ENCODE measurements around the gene ARPC4. TPM values are rescaled to one million over a fixed set of nuclear protein-coding genes. Genes with fewer than 3 reads are reported as not detected.
A peak's percentile ranks its signal among the peaks of the same experiment; 100 is the strongest.

Gene ARPC4
- polyA plus RNA-seq, 1 donor: 166 TPM

DNA sequence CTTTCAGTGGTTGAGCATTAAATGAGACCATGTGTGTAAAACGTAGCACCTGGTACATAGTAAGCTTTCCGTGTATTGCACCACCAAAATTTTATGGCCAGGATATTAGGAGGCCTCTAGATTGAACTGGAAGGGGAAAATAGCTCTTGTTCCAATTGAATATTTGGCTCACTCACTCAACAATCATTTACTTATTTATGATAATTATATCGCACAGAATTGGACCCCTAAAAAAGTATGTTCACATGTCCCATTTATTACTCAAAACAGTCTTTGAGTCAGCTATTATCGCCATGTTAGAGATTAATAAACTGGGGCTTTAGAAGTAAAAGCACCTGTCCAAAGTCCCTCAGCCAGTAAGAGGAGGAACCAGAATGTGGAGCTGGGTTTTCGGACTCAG lies 12.1 kb downstream of the ARPC4 start:
- Histone ChIP-seq H3K4me1 (ENCODE audit: control insufficient read depth, insufficient read depth, low read length) (peaks cover 25% of the 10 kb centered on the region), H3K9me3 (ENCODE audit: control insufficient read depth, low read depth, low read length) (no peaks in the 10 kb centered on the region), H3K4me3 (ENCODE audit: low read length) (no peak overlapping the region), H3K36me3 (ENCODE audit: control insufficient read depth, insufficient read depth, low read length) (peaks cover 67% of the 10 kb centered on the region), H3K27me3 (ENCODE audit: control insufficient read depth, insufficient read depth, low read length) (no peaks in the 10 kb centered on the region), H3K27ac (ENCODE audit: low read length) (peak overlapping the region; percentile 8)
- 33% methylated on average over 1 of the region's 5 CpGs for WGBS (ENCODE audit: insufficient coverage, low lambda C conversion rate)
- peak; percentile 59 to 83 for DNase-seq

DNA sequence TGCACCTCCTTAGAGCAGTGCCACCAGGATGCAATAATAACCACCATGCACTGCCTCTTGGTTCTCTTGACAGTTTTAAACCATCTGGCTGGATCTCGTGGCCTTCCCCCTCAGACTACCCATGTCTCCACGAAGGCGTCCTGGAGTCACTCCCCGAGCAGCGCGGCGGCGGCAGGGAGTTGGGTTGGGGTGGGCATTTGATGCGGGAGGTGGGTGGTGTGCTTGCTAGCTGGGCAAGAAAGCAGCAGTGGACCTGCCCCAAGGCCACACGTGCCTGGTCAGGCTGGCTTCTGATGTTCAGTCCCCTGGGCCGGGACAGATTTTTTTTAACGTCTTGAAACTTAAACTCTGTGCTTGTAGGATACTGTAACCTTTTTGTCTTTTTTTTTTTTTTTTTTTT lies 13.3 kb downstream of the ARPC4 start:
- WGBS (ENCODE audit: insufficient coverage, low lambda C conversion rate): no CpG with 5 or more reads among the region's 12 CpGs
- Histone ChIP-seq H3K27me3 (ENCODE audit: control insufficient read depth, insufficient read depth, low read length) (no peaks in the 10 kb centered on the region), H3K4me1 (ENCODE audit: control insufficient read depth, insufficient read depth, low read length) (peaks cover 28% of the 10 kb centered on the region), H3K9me3 (ENCODE audit: control insufficient read depth, low read depth, low read length) (no peaks in the 10 kb centered on the region), H3K4me3 (ENCODE audit: low read length) (no peak overlapping the region), H3K36me3 (ENCODE audit: control insufficient read depth, insufficient read depth, low read length) (peaks cover 57% of the 10 kb centered on the region), H3K27ac (ENCODE audit: low read length) (no peak overlapping the region)
- no peak for DNase-seq

DNA sequence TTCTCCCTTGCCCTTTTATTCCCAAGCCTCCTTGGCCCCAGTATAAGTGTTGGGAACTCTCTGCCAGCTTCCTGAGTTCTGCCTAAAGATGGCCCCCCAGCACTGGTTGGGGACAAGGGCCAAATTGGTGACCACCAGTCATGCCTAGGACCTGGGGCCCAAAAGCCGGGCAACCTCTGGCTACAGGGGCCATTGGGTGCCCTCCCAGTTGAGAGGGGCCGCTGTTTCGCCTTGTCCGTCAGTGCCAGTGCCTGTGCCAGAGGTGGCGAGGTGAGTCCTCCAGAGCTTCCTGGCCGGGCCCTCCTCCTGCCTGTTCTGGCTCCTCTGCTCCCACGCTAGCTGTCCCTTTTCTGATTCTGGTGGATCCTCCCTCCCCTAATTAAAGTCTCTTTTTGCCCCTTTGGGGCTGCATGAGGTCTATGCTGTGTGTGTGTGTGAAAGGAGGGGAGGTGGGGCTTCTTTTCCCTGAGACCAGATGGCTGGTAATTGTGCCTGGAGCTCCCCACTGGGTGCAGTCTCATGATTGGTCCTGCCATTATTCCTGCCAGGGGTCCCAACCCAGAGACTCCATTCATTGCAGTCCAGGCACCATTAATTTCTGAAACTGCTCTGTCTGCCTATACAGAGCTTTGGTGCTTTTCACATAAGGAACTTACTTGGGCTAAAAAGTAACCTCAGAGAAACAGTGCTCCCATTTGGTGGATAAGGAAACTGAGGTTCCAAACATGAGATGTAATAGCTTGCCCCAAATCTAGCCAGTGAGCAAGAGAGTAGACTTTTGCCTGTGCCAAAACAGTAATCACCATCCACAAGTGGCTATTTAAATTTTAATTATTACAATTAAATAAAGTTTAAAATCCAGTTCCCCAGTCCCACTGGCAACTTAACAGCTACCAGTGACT lies 14.1 kb downstream of the ARPC4 start:
- WGBS (ENCODE audit: insufficient coverage, low lambda C conversion rate): no CpG with 5 or more reads among the region's 7 CpGs
- no peak for DNase-seq
- peaks cover 28% of the 10 kb centered on the region for H3K4me1 ChIP-seq (ENCODE audit: control insufficient read depth, insufficient read depth, low read length)
- no peak overlapping the region for H3K4me3 ChIP-seq (ENCODE audit: low read length)
- no peak overlapping the region for H3K27ac ChIP-seq (ENCODE audit: low read length)
- H3K27me3 ChIP-seq (ENCODE audit: control insufficient read depth, insufficient read depth, low read length): no peaks in the 10 kb centered on the region
- peaks cover 50% of the 10 kb centered on the region for H3K36me3 ChIP-seq (ENCODE audit: control insufficient read depth, insufficient read depth, low read length)
- H3K9me3 ChIP-seq (ENCODE audit: control insufficient read depth, low read depth, low read length): no peaks in the 10 kb centered on the region

DNA sequence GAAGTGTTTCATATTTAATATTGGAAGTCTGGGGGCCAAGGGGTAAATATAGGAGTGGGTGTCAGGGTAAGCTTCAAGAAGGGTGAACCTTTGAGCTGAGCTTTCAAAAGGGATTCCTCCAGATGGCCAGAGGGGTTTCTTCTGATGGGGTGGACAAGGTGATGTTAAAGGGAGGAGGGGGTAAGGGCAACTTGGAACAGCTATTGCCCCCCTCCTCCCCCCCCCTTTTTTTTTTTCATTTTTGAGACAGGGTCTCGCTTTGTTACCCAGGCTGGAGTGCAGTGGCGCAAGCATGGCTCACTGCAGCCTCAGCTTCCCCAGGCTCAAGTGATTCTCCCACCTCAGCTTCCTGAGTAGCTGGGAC lies 15.1 kb downstream of the ARPC4 start:
- WGBS (ENCODE audit: insufficient coverage, low lambda C conversion rate): no CpG with 5 or more reads among the region's 2 CpGs
- Histone ChIP-seq H3K4me3 (ENCODE audit: low read length) (no peak overlapping the region), H3K4me1 (ENCODE audit: control insufficient read depth, insufficient read depth, low read length) (peaks cover 28% of the 10 kb centered on the region), H3K27me3 (ENCODE audit: control insufficient read depth, insufficient read depth, low read length) (no peaks in the 10 kb centered on the region), H3K36me3 (ENCODE audit: control insufficient read depth, insufficient read depth, low read length) (peaks cover 50% of the 10 kb centered on the region), H3K9me3 (ENCODE audit: control insufficient read depth, low read depth, low read length) (no peaks in the 10 kb centered on the region), H3K27ac (ENCODE audit: low read length) (no peak overlapping the region)
- no peak for DNase-seq

DNA sequence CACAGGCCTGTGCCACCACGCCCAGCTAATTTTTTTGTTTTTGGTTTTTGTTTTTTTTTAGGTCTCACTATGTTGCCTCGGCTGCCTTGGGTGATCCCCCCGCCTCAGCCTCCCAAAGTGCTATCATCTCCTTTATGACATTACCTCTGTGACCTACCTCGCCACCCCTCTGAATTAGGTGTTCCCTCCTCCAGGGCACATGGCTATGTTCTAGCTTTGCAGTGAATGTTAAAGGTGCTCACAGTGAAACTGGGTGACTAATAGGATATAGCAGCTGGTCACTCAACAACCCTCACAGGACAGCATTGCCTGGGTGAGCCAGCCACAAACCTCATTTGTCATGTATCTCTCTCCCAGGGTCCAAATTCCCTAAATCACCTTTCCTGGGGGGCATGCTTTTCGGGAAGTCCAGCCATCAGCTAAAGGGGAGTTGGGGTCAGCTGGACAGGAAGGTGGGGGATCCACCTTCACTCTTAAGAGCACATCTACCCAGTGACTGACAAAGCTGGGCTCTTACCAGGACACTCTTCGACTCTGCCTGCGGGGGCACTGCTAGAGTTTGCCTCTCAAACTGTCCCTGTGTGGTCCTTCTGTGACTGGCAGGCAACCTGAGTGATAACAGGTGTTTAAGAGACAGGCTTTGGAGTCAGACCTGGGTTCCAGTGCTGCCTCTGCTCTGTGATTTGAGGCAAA lies 15.6 kb downstream of the ARPC4 start:
- Histone ChIP-seq H3K9me3 (ENCODE audit: control insufficient read depth, low read depth, low read length) (no peaks in the 10 kb centered on the region), H3K27ac (ENCODE audit: low read length) (peak overlapping the region; percentile 92), H3K27me3 (ENCODE audit: control insufficient read depth, insufficient read depth, low read length) (no peaks in the 10 kb centered on the region), H3K4me3 (ENCODE audit: low read length) (no peak overlapping the region), H3K36me3 (ENCODE audit: control insufficient read depth, insufficient read depth, low read length) (peaks cover 48% of the 10 kb centered on the region), H3K4me1 (ENCODE audit: control insufficient read depth, insufficient read depth, low read length) (peaks cover 28% of the 10 kb centered on the region)
- DNase-seq: peak in 1 of 2 donors; percentile 18
- WGBS (ENCODE audit: insufficient coverage, low lambda C conversion rate): 100% methylated on average over 1 of the region's 7 CpGs

DNA sequence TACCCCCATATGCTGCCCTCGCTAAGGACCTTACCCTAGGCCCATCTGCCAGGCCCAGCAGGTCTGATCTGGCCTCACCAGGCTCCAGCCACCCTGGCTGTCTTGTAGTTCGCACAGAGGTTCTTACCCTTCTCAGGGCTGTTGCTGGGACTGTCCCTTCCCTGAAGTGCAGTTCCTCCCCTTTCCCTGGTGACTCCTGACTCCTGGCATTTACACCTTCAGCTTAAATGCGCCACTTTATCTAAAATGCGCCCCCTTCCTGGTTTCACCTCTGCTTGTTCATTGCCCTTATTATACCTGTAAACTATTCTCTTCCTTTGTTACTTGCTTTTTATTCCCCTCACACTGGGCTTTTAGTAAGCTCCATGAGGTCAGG lies 16.3 kb downstream of the ARPC4 start:
- peak in 1 of 2 donors; percentile 7 for DNase-seq
- Histone ChIP-seq H3K27me3 (ENCODE audit: control insufficient read depth, insufficient read depth, low read length) (no peaks in the 10 kb centered on the region), H3K4me3 (ENCODE audit: low read length) (peak overlapping the region; percentile 59), H3K27ac (ENCODE audit: low read length) (peak overlapping the region; percentile 92), H3K4me1 (ENCODE audit: control insufficient read depth, insufficient read depth, low read length) (peaks cover 28% of the 10 kb centered on the region), H3K36me3 (ENCODE audit: control insufficient read depth, insufficient read depth, low read length) (peaks cover 41% of the 10 kb centered on the region), H3K9me3 (ENCODE audit: control insufficient read depth, low read depth, low read length) (no peaks in the 10 kb centered on the region)
- WGBS (ENCODE audit: insufficient coverage, low lambda C conversion rate): 42% methylated on average over 2 of the region's 4 CpGs

DNA sequence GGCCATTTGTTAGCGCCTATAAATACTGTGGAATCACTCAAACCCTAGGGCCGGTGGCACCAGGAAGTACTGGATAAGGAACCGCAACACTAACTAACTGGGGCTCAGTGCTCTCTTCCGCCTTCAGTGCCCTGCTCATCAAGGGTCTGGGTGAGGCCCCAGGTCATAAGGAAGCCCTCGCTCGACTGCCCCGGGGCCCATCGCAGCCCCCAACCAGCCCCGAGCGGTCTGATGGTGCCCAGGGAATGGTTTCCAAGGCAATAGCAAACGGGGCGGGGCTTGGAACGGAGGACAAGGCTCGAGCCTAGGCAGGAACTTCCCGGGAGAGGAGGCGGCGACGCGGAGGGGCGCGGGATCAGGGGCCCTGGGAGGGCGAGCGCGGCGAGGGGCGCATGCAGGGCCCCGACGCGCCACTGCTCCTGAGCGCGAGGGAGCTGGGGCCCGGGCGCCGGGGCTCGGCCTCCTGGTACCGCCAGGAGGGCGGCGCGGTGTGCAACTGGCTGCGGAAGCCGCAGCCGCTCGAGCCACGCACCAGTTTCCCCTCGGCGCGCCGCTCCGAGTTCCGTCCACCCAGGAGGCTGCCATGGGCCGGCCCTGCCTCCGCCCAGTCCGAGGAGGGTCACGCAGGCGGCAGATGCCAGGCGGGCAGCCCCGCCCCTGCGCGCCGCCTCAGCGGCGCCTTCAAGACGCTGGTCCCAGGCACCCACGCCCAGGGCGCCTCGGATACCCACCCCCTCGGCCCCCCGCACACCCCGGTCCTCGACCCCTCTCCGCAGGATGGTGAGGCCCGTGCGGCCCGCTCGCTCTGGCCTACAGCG lies 16.9 kb downstream of the ARPC4 start, which contains the start of gene TTLL3:
TTLL3 (plus strand) TSS at position 648 of the 818 bp plus-strand sequence. CDS start 400 bp downstream, outside the sequence.
- Histone ChIP-seq H3K27ac (ENCODE audit: low read length) (peak within 1 kb of the TSS; percentile 92), H3K9me3 (ENCODE audit: control insufficient read depth, low read depth, low read length) (no peaks in the 10 kb centered on the region), H3K4me3 (ENCODE audit: low read length) (peak within 1 kb of the TSS; percentile 59), H3K36me3 (ENCODE audit: control insufficient read depth, insufficient read depth, low read length) (peaks cover 35% of the 10 kb centered on the region), H3K4me1 (ENCODE audit: control insufficient read depth, insufficient read depth, low read length) (peaks cover 23% of the 10 kb centered on the region), H3K27me3 (ENCODE audit: control insufficient read depth, insufficient read depth, low read length) (no peaks in the 10 kb centered on the region)
- WGBS (ENCODE audit: insufficient coverage, low lambda C conversion rate): no CpG with 5 or more reads among the region's 76 CpGs
- DNase-seq: peak; percentile 60 to 89

DNA sequence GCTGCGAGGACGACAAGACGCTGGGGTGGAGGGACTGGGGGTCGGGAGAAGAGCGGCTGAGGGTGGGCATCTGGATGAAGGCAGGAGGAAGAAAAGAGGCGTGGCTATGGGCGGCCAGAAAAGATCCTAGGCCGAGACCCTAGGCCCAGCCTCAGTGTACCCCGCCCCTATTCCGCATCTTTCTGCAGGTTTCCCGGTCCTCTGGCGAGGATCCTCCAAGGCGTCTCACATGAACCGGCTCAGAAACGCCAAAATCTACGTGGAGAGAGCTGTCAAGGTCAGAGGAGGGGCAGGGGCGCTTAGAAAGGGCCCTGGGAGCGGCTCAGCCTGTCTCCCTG lies 17.5 kb downstream of the ARPC4 start:
- H3K27me3 ChIP-seq (ENCODE audit: control insufficient read depth, insufficient read depth, low read length): no peaks in the 10 kb centered on the region
- H3K4me1 ChIP-seq (ENCODE audit: control insufficient read depth, insufficient read depth, low read length): peaks cover 21% of the 10 kb centered on the region
- peaks cover 29% of the 10 kb centered on the region for H3K36me3 ChIP-seq (ENCODE audit: control insufficient read depth, insufficient read depth, low read length)
- WGBS (ENCODE audit: insufficient coverage, low lambda C conversion rate): no CpG with 5 or more reads among the region's 18 CpGs
- H3K4me3 ChIP-seq (ENCODE audit: low read length): peak overlapping the region; percentile 59
- peak overlapping the region; percentile 92 for H3K27ac ChIP-seq (ENCODE audit: low read length)
- H3K9me3 ChIP-seq (ENCODE audit: control insufficient read depth, low read depth, low read length): no peaks in the 10 kb centered on the region
- peak in 1 of 2 donors; percentile 34 for DNase-seq

DNA sequence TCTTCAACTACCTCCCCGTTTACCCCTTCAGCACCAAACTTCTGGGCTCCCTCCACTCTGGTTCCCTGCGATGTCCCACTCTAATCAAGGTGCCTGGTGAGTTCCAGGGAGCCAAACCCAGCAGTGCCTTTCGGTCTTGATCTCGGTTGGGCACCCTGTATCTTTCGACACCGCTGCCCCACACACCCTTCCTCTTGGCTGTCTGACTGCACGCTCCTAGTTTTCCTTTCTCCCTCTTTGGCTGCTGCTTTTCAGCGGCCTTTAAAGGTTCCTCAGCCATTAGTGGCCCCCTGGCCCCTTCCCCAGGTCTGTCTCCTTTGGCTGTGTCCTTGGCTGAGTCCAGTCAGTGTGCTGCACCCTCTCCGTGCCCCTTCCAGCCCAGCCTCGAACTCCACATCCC lies 18.0 kb downstream of the ARPC4 start:
- Histone ChIP-seq H3K36me3 (ENCODE audit: control insufficient read depth, insufficient read depth, low read length) (peaks cover 27% of the 10 kb centered on the region), H3K4me3 (ENCODE audit: low read length) (no peak overlapping the region), H3K27me3 (ENCODE audit: control insufficient read depth, insufficient read depth, low read length) (no peaks in the 10 kb centered on the region), H3K9me3 (ENCODE audit: control insufficient read depth, low read depth, low read length) (no peaks in the 10 kb centered on the region), H3K4me1 (ENCODE audit: control insufficient read depth, insufficient read depth, low read length) (peaks cover 16% of the 10 kb centered on the region), H3K27ac (ENCODE audit: low read length) (no peak overlapping the region)
- WGBS (ENCODE audit: insufficient coverage, low lambda C conversion rate): 80% methylated on average over 2 of the region's 10 CpGs
- DNase-seq: no peak

DNA sequence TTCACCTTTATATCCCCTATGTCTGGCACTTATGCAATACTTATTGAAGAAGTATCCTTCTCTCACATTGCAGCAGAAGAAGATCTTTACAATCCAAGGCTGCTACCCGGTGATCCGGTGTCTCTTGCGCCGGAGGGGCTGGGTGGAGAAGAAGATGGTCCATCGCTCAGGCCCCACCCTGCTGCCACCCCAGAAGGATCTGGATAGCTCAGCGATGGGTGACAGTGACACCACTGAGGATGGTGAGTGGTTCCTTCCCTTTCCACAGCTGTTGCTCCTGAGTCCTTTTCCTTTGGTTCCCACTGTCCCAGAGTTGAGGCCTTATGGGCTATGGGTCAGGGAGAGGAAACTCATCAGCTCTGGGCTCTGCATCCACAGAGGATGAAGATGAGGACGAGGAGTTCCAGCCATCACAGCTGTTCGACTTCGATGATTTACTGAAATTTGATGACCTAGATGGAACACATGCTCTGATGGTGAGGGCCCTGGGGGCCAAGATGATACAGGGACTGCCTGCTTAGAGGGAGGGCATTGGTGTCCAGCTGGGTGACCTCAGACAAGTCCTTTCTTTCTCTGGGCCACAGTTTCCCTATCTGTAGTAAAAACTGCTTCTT lies 20.1 kb downstream of the ARPC4 start:
- no peak for DNase-seq
- Histone ChIP-seq H3K36me3 (ENCODE audit: control insufficient read depth, insufficient read depth, low read length) (peaks cover 10% of the 10 kb centered on the region), H3K9me3 (ENCODE audit: control insufficient read depth, low read depth, low read length) (no peaks in the 10 kb centered on the region), H3K27me3 (ENCODE audit: control insufficient read depth, insufficient read depth, low read length) (no peaks in the 10 kb centered on the region), H3K27ac (ENCODE audit: low read length) (no peak overlapping the region), H3K4me1 (ENCODE audit: control insufficient read depth, insufficient read depth, low read length) (peaks cover 15% of the 10 kb centered on the region), H3K4me3 (ENCODE audit: low read length) (no peak overlapping the region)
- WGBS (ENCODE audit: insufficient coverage, low lambda C conversion rate): no CpG with 5 or more reads among the region's 9 CpGs
